PFSK-1 (cell line): ENCODE results near the gene IGF1R.

Experiments used
- FOXP2 ChIP-seq: optimal IDR thresholded peaks from 2 replicates; pipeline ENCODE3; 2011; ENCODE audit warnings: borderline replicate concordance, control low read depth, inconsistent platforms; ENCODE audit not compliant: insufficient read depth; ENCODE audit errors: extremely low read length, extremely low read depth
- POLR2AphosphoS5 ChIP-seq: IDR thresholded peaks from 2 replicates; pipeline ENCODE4 v1.6.1; 2012; ENCODE audit warnings: low read depth, mild to moderate bottlenecking, control low read depth, low read length, moderate library complexity
- REST ChIP-seq, 2 experiments: IDR thresholded peaks; 2 replicates each; pipeline versions ENCODE4 v1.6.1 to v1.8.0; 2011 to 2012; ENCODE audit warnings: low read depth in 2 of 2, low read length in 2 of 2, control low read depth in 1 of 2, inconsistent platforms in 1 of 2, mild to moderate bottlenecking in 1 of 2, moderate library complexity in 1 of 2; ENCODE audit not compliant: insufficient read depth in 1 of 2
- SIN3A ChIP-seq: IDR thresholded peaks from 2 replicates; pipeline ENCODE4 v1.6.1; 2012; ENCODE audit warnings: mild to moderate bottlenecking, low read length, moderate library complexity, borderline replicate concordance; ENCODE audit not compliant: insufficient read depth
- TAF1 ChIP-seq: IDR thresholded peaks from 2 replicates; pipeline ENCODE4 v1.6.1; 2012; ENCODE audit warnings: low read length, control low read depth, borderline replicate concordance; ENCODE audit not compliant: insufficient read depth

The IGF1R gene

GRCh38 chr15:98755138-98755537 lies 106.8 kb downstream of the IGF1R start:
- no peak for TF ChIP-seq FOXP2
- no peak for TF ChIP-seq REST (IDR thresholded peaks at IDR 0.05; ENCODE audit: insufficient read depth in 1 of 2, low read depth in 2 of 2, low read length in 2 of 2)
- no peak for TF ChIP-seq TAF1
- TF ChIP-seq SIN3A, result no peak
- TF ChIP-seq POLR2AphosphoS5, result no peak

GRCh38 chr15:98755781-98756180 lies 107.4 kb downstream of the IGF1R start:
- TF ChIP-seq TAF1 (no peak), SIN3A (no peak), FOXP2 (no peak), REST (IDR thresholded peaks at IDR 0.05; ENCODE audit: insufficient read depth in 1 of 2, low read depth in 2 of 2, low read length in 2 of 2) (no peak), POLR2AphosphoS5 (no peak)

GRCh38 chr15:98758224-98758623 lies 109.9 kb downstream of the IGF1R start:
- TF ChIP-seq TAF1 (no peak), REST (IDR thresholded peaks at IDR 0.05; ENCODE audit: insufficient read depth in 1 of 2, low read depth in 2 of 2, low read length in 2 of 2) (no peak), FOXP2 (no peak), POLR2AphosphoS5 (no peak), SIN3A (no peak)

- TF ChIP-seq TAF1 (no peak), REST (IDR thresholded peaks at IDR 0.05; ENCODE audit: insufficient read depth in 1 of 2, low read depth in 2 of 2, low read length in 2 of 2) (no peak), POLR2AphosphoS5 (no peak), SIN3A (no peak), FOXP2 (no peak)
These were observed 110.9 kb downstream of the IGF1R start for GRCh38 chr15:98759277-98759676.

GRCh38 chr15:98760112-98760826 lies 111.9 kb downstream of the IGF1R start:
- TF ChIP-seq TAF1, result no peak
- TF ChIP-seq FOXP2, result no peak
